ENCODE measurements around the gene POLR3E. TPM values are rescaled to one million over a fixed set of nuclear protein-coding genes. Genes with fewer than 3 reads are reported as not detected.
"Not testable (repeated sequence)": the region's sequence is repeated elsewhere in the genome, so short reads cannot be mapped to it uniquely, and the experiment has no call there.

POLR3E gene
- total RNA-seq, 1 donor from 2014 or later: 50.8 TPM

- DNase-seq (ENCODE audit: low read depth): no peak
Measured at GRCh38 chr16:22366371-22366770, 69.2 kb downstream of the POLR3E start.

DNA sequence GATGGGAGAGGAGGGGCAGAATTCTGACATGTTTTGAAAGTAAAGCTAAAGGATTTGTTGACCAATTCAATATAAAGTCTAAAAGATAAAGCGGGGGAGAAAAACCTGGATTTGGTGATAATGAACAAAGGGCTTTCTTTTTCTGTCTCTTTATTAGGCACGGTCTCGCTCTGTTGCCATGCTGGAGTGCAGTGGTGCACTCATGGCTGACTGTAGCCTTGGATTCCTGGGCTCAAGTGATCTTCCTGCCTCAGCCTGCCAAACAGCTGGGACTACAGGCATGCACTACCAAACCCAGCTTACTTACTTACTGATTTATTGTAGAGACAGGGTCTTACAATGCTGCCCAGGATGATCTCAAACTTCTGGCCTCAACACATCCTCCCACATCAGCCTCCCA lies 69.7 kb downstream of the POLR3E start:
- peak; percentile 52 for DNase-seq (ENCODE audit: low read depth)

- not testable (repeated sequence) for DNase-seq (ENCODE audit: low read depth)
Measured at GRCh38 chr16:22368200-22368826, 71.1 kb downstream of the POLR3E start.

DNA sequence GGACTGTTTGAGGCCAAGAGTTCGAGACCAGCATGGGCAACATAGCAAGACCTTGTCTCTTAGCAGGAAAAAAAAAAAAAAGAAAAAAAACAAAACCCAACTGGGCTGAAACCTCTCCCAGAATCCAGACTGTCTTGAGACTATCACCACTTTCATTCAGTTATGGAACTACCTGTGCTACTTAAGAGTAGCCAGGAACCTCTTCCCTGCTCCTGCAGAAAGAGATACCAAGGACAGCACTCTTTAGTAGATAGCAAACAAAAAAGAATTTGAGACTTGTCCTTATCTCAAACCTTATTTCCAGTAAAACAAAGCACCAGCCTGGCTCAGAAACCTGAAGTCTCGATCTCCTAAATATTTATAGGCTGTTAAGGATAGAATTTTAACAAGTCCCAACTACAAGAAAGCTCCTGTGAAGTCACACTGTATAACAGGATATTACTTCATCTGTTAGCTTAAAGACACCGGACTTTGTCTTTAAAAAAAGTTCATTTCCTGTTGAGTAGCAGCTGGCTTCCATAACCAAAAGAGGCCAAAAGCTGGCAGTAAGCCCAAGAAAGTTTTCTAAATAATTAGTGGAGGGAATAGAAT lies 72.1 kb downstream of the POLR3E start:
- peak; percentile 63 for DNase-seq (ENCODE audit: low read depth)

DNA sequence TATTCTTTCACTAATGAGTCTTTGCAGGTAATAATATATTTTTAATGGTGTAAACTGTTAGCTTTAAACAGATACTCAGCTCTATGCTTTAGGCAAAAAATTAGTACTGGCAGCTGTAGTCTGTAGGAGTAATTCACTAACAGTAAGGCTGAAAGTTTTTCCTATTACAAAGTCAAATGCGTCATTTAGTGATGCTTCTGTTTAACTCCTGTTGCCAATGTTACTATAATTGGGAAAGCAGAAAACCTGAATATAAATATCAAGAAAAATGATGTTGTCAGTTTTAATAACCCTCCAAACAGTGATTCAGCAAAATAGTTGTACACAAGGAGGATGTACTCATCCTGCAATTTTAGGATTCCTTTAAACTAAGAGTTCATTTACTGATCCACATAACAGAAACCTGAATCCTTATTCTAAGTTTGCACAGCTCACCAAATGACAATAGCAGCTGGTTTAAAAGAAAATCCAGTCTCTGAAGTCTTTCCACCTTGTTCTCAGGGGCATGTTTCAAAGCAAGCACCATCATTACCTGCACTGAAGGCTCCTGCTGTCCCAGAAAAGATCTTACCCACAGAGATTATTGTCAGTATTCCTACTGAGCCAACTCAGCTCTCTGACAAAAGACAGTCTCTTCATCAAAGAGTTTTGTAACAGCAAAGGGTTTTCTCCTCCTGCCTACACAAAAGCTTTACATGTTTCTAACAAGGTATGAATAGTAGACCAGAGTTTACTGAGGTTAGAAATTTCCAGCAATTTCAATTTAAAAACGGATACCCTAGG lies 73.0 kb downstream of the POLR3E start:
- no peak for DNase-seq (ENCODE audit: low read depth)

GRCh38 chr16:22372882-22373661 lies 75.9 kb downstream of the POLR3E start:
- no peak for DNase-seq (ENCODE audit: low read depth)

DNA sequence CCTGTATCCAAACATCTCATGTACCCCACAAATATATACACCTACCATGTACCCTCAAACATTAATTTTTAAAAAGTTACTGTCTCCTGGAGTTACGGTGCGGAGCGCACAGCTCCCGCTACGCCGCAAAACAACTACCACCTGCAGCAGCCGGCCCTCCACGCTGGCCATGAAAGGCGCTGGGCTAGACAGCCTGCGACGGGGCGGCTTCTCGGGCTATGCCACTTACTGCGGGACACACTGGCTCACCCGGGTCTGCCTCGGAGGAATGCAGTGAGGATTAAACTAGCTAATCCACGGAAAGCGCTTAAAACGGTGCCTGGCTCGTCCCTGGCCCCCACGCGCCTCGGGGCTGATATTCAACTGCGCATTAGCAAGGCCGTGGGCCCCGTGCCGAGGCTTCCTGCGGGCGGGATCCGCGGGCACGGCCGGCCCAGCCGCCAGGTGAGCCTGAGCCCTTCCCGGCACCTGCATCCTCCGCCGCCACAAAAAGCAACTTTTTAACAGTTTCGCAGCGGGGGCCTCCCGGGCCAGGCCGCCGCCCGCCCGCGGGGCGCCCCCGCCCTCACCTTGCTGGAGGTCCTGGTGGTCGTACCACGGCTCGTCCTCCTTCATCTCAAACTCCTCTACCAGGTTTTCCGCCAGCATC lies 76.6 kb downstream of the POLR3E start:
- DNase-seq (ENCODE audit: low read depth): no peak

DNA sequence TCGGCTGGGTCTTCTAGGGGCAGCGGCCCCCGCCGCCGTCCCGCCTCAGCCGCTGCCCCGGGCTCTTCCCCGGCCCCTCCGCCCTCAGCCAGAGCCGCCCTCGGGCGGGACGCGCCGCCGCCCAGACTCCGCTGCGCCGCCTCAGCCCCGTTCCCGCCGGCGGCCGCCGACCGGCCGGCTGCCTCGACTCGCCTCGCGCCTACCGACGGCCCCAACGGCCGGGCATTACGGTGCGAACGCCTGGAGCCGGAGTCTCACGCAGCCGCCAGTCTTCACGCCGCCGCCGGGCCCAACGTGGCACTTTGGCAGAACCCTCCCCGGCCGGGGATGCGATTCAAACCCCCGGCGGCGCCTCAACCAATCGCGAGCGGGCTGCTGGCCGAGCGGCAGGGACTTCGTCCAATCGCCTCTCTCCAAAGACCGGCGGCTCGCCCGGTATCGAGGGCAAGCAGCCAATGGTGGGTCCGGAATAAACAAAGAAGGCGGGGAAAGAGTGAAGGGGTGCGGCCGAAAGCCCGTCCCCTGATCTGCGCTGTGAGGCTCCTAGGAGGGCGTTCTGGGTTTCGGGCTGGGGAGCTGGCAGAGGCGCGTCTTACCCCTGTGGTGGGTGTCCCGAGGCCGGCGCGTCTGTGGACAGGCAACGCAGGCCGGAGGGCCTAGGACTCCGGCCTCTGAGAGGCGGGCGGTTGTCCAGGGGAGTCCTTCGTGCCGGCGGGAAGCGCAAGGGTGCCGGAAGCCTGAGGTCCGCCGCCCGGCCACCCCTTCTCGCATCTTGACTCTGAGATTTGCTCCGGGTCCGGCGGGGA lies 77.3 kb downstream of the POLR3E start, which contains the start of gene CDR2:
CDR2 (minus strand) TSS at position 309 of the 806 bp plus-strand sequence. CDS start 310 bp downstream, outside the sequence.
- peak; percentile 86 for DNase-seq (ENCODE audit: low read depth)

GRCh38 chr16:22375117-22375962 lies 78.1 kb downstream of the POLR3E start:
- DNase-seq (ENCODE audit: low read depth): no peak

DNA sequence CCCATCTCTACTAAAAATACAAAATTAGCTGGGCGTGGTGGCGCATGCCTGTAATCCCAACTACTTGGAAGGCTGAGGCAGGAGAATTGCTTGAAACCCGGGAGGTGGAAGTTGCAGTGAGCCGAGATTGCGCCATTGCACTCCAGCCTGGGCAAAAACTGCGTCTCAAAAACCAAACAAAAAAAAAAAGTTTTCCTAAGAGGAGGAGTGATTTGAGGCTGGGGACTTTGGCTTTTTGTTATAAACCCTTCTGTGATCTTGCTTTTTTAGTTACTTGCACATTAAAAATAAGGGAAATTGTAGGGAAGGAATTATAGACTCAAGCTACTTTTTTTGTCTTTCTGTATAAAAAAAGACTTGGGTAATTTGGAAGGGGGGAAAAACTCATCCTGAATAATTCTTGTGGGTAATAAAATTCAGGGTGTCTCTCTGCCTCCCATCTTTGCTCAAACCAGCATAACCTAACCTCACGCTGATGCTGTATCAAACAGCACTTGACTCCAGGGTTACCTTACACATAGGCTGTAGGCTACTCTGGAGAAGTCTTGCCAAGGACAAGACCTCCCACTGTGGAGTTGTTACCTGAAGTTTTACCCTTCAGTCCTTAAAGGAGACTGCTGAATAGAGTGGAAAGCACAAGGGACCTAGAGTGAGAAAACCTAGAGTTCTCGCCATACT lies 78.9 kb downstream of the POLR3E start:
- DNase-seq (ENCODE audit: low read depth): no peak

GRCh38 chr16:22379656-22380055 lies 82.4 kb downstream of the POLR3E start:
- no peak for DNase-seq (ENCODE audit: low read depth)

DNA sequence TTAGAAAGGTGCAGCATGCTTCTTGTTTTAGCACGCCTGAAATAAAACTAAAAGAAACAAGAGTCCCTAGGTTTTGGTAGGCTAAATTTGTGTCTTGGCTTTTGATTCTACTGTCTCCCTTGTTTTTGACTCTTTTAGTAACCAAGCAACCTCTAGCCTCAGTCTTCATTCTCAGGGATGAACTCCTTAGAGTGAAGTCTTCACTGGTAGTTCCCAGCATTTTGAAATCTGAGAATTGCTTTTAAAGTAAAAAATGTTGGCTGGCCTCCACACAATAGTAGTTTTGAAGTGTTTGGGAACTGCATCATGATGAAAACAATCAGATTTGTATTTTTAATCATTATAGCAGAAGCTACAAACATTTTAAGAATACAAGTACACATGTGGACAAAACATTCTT lies 83.3 kb downstream of the POLR3E start:
- DNase-seq (ENCODE audit: low read depth): no peak

DNA sequence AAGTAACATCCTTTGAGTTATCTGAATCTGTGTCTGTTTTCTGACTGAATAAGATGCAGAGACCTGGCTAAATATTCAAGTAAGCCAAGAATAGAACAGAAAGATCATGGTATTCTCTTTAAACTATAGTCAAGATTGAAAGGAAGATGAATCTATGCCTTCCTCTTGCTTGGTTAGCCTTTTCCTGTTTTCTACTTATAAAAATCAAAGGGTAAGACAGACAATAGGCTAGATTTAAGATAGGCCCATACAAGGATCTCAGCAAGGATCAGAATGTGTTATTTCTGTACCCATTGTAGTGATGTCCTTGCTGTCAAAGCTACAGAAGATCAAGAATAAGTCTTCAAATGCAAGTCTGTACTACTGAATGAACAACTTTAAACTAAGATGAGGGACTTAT lies 84.2 kb downstream of the POLR3E start:
- DNase-seq (ENCODE audit: low read depth): no peak

- peak; percentile 71 for DNase-seq (ENCODE audit: low read depth)
Measured at GRCh38 chr16:22383827-22384226, 86.6 kb downstream of the POLR3E start.

Other genes with a start within 250 kb of the POLR3E start
- gene VWA3A, start 204.9 kb upstream of the POLR3E start, total RNA-seq: 0.10 TPM in 1 of 2 replicates, not detected in the other
- not detected in 2 replicates for gene SDR42E2, start 134.9 kb upstream of the POLR3E start, total RNA-seq
- gene EEF2K, start 91.1 kb upstream of the POLR3E start, total RNA-seq: 16.9 and 19.8 TPM in 2 replicates
- 39.4 and 107 TPM in 2 replicates for gene CDR2, start 77.2 kb downstream of the POLR3E start, total RNA-seq
- 20.7 and 154 TPM in 2 replicates for gene NPIPB5, start 213.5 kb downstream of the POLR3E start, total RNA-seq